NB4 (cell line): ENCODE data around the gene HINT2.

ENCODE experiments used
- POLR2A ChIP-seq: IDR thresholded peaks from 2 replicates; pipeline ENCODE4 v1.6.1; 2011; ENCODE audit warnings: mild to moderate bottlenecking; ENCODE audit not compliant: insufficient read length; ENCODE audit errors: extremely low read depth
- TF ChIP-seq, protein P1 (sequence below): IDR thresholded peaks from one replicate; pipeline ENCODE4 v1.5.1; 2012; ENCODE audit warnings: low read depth, low read length

DNA sequence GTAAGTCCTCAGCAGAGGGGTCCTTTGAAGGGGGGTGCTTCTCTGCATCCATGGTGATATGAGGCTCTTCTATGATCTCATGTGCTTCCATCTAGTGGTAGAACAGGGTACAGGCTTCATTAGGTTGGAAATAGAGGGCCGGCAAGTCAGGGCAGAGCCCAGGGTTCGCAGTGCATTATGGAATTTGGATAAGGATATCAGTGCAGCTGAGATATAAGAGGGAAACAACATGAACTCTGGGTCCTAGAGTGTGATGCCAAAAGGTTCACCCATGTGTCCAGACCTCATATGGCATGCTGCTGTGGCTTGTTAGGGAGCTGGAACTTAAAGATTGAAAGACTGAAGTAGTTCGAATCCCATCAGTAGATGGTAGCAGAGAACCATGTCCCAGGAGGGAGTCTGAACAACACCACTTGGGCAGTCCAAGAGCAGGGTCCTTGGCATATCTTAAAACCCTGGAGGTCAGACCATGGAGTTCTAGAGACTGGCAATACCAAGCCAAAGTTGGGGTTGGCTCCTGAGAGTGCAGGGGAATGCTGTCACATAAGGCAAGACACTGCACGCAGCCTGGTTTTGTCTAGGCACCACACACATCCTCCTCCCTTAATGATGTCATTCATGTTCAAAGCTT is 11.3 kb upstream of the HINT2 start:
- no peak for TF ChIP-seq POLR2A
- TF ChIP-seq, protein P1, sequence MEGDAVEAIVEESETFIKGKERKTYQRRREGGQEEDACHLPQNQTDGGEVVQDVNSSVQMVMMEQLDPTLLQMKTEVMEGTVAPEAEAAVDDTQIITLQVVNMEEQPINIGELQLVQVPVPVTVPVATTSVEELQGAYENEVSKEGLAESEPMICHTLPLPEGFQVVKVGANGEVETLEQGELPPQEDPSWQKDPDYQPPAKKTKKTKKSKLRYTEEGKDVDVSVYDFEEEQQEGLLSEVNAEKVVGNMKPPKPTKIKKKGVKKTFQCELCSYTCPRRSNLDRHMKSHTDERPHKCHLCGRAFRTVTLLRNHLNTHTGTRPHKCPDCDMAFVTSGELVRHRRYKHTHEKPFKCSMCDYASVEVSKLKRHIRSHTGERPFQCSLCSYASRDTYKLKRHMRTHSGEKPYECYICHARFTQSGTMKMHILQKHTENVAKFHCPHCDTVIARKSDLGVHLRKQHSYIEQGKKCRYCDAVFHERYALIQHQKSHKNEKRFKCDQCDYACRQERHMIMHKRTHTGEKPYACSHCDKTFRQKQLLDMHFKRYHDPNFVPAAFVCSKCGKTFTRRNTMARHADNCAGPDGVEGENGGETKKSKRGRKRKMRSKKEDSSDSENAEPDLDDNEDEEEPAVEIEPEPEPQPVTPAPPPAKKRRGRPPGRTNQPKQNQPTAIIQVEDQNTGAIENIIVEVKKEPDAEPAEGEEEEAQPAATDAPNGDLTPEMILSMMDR, result peak; percentile 77
